C4-2B (cell line): Measurements from ENCODE around the gene TRPT1.

ENCODE experiments used
- CTCF ChIP-seq: fragments of 450-650 bp; conservative IDR thresholded peaks from 2 replicates; pipeline ENCODE4 v1.5.1; 2017; ENCODE audit warnings: mild to moderate bottlenecking
- ZFX ChIP-seq: fragments of 450-650 bp; IDR thresholded peaks from 2 replicates; pipeline ENCODE4 v1.6.1; 2017

- TF ChIP-seq CTCF (no peak), ZFX (no peak)
Measured at GRCh38 chr11:64176751-64177150, 49.2 kb downstream of the TRPT1 start.
